Stimulated activated CD8-positive, alpha-beta memory T cell treated with anti-CD3 and anti-CD28 coated beads, Interleukin-12 subunit alpha, Interleukin-12 subunit beta, amount 100 ng/mL, for 1 hour (primary cell): Measurements from ENCODE around the gene WDR33.

Experiments
- DNase-seq: peaks from one replicate; pipeline ENCODE4 v3.0.0-alpha.2; 2020; ENCODE audit warnings: low read depth

WDR33 gene

GRCh38 chr2:127695491-127696472, 115.2 kb downstream of the WDR33 start:
- peak; percentile 22 for DNase-seq

- DNase-seq, result no peak
Observed at GRCh38 chr2:127694986-127695385, 116.0 kb downstream of the WDR33 start.

GRCh38 chr2:127690696-127691095, 120.3 kb downstream of the WDR33 start:
- DNase-seq, result no peak

- DNase-seq, result no peak
Observed at GRCh38 chr2:127688405-127688804, 122.6 kb downstream of the WDR33 start.

GRCh38 chr2:127685410-127686080, 125.4 kb downstream of the WDR33 start:
- DNase-seq, result no peak

GRCh38 chr2:127683757-127684156, 127.2 kb downstream of the WDR33 start:
- no peak for DNase-seq

GRCh38 chr2:127683056-127683455, 127.9 kb downstream of the WDR33 start:
- DNase-seq, result no peak

GRCh38 chr2:127681976-127682857, 128.8 kb downstream of the WDR33 start:
- DNase-seq, result no peak

GRCh38 chr2:127681288-127681804, 129.6 kb downstream of the WDR33 start:
- no peak for DNase-seq

GRCh38 chr2:127680706-127681287, 130.2 kb downstream of the WDR33 start:
- no peak for DNase-seq

GRCh38 chr2:127679680-127680361, 131.2 kb downstream of the WDR33 start:
- no peak for DNase-seq

GRCh38 chr2:127678991-127679390, 132.0 kb downstream of the WDR33 start:
- no peak for DNase-seq

- DNase-seq, result no peak
Observed at GRCh38 chr2:127678531-127678930, 132.4 kb downstream of the WDR33 start.

- no peak for DNase-seq
Observed at GRCh38 chr2:127676906-127677305, 134.1 kb downstream of the WDR33 start.

- no peak for DNase-seq
Observed at GRCh38 chr2:127675331-127676261, 135.4 kb downstream of the WDR33 start, which contains the start of gene LIMS2. TSS of gene LIMS2 (minus strand) at chr2:127675530. CDS start at chr2:127675024, 506 bp downstream.

- no peak for DNase-seq
Observed at GRCh38 chr2:127674241-127675209, 136.4 kb downstream of the WDR33 start.

- DNase-seq, result no peak
Observed at GRCh38 chr2:127673291-127674069, 137.5 kb downstream of the WDR33 start.
